Astrocyte of the spinal cord (primary cell): ENCODE data around the gene DHRS7C.

Experiments
- DNase-seq: peaks from one replicate; pipeline ENCODE4 v3.0.0; 2011; ENCODE audit warnings: low read depth, low spot score
- H3K4me3 ChIP-seq: 2 replicates; pipeline ENCODE4 v1.5.1; 2011; ENCODE audit warnings: low read depth, mild to moderate bottlenecking, low read length, moderate library complexity
- in situ Hi-C: cut with HindIII; loops from 2 replicates; pipeline ENCODE4 v1.10.0; 2017; ENCODE audit warnings: low sequenced_read_pairs
- TF ChIP-seq, protein P1 (sequence below): IDR thresholded peaks from 2 replicates; pipeline ENCODE4 v1.5.1; 2012; ENCODE audit warnings: low read depth, mild to moderate bottlenecking, low read length, inconsistent platforms

Gene DHRS7C

DNA sequence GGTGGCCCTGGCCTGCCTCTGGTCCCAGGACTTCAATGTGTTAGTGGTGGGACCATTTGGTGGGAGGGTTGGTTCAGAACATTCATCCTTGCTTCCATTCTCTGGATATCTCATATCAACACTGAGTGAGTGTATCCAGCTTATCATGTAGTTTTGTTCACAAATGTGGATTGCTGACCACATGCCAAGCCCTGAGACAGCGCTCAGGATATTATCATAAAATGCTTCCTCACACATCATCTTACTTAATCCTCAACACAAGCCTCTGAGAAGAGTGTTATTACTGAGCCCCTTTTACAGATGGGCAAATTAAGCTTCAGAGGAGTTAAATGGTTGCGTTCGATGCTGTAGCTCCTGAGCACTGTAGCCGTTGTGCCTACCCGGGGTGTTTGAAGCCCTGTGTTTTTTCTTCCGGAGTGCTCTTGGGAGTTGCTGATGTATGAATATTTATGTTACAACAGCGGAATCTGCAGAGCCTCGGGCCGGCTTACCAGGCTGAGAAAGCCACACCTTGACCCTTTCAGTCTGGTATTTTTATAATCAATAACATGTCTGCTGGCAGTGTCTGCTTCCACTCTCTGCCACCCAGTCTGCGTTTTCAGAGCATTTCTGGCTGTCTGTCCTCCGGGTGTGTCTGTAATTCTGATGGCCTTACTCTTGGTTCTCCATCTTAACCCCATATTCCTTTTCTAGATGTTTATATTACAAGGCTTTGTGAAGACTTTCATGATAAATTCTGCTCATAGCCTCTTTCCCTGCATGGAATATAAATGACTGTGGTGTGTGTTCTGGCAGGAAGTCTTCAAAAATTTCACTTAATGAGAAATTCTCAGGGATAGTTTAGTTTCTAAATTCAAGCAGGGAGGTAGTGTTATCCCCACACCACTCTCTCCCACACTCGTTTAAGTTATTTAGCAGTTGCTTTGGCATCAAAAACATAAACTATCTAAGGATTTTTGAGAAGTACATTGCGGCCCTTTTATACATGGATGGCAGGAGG is 37.2 kb upstream of the DHRS7C start:
- H3K4me3 ChIP-seq = no peak overlapping the region
- no peak for DNase-seq
- in situ Hi-C loops = no loop called here
- TF ChIP-seq, protein P1, sequence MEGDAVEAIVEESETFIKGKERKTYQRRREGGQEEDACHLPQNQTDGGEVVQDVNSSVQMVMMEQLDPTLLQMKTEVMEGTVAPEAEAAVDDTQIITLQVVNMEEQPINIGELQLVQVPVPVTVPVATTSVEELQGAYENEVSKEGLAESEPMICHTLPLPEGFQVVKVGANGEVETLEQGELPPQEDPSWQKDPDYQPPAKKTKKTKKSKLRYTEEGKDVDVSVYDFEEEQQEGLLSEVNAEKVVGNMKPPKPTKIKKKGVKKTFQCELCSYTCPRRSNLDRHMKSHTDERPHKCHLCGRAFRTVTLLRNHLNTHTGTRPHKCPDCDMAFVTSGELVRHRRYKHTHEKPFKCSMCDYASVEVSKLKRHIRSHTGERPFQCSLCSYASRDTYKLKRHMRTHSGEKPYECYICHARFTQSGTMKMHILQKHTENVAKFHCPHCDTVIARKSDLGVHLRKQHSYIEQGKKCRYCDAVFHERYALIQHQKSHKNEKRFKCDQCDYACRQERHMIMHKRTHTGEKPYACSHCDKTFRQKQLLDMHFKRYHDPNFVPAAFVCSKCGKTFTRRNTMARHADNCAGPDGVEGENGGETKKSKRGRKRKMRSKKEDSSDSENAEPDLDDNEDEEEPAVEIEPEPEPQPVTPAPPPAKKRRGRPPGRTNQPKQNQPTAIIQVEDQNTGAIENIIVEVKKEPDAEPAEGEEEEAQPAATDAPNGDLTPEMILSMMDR = no peak

DNA sequence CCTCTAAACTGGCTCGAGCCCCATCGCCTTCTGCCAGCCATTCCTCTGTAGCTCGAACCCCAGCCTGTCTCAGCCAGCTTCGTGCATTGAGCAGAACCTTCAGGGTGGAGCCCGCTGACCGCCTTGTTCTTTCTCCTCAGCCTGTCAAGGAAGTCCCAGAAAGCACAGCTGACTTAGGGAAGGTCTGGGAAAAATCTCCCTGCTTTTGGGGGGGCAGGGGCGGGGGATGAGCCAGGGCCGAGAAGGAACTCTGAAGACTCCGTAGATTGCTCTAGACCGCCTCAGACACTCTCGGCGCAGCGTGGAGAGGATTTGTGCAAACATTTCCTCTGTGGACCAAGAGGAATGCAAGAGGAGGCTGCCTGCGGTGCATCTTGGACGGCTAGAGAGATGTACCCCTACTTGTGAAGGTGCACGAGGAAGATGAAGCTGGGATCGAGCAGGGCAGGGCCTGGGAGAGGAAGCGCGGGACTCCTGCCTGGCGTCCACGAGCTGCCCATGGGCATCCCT is 34.3 kb upstream of the DHRS7C start, which contains the start of gene GLP2R:
Gene GLP2R, plus strand, starts transcription at position 284 of the 510 bp plus-strand sequence. Its CDS starts 140 bp downstream, at position 424.
- DNase-seq = no peak
- TF ChIP-seq, protein P1 = no peak
- in situ Hi-C loops = no loop called here
- H3K4me3 ChIP-seq = no peak within 1 kb of the TSS

DNA sequence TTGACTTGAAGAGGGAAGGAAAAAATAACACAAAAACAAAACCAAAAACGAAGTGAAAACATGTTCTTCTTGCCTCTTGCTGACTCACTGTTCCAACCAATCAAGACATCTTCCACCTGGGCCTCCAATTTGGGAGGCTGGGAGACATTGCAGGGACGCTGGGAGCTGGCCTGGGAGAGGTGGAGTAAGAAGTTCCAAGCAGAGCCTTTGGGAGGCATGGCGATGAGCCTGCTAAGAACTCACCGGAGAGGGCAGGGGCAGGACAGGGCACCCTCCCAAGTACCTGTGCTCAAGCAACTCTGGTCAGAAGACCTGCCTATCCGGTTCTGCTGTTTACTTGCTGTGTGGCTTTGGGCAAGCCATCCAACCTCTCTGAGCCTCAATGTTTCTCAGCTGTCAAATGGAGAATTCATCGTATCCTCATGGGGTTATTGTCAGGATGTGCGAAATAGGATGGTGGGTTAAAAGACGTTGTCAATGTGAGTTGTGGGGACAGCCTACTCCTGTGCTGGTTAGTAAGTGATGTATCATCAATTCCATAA is 33.5 kb upstream of the DHRS7C start:
- no peak for DNase-seq
- TF ChIP-seq, protein P1 = no peak
- in situ Hi-C loops = no loop called here
- no peak overlapping the region for H3K4me3 ChIP-seq

DNA sequence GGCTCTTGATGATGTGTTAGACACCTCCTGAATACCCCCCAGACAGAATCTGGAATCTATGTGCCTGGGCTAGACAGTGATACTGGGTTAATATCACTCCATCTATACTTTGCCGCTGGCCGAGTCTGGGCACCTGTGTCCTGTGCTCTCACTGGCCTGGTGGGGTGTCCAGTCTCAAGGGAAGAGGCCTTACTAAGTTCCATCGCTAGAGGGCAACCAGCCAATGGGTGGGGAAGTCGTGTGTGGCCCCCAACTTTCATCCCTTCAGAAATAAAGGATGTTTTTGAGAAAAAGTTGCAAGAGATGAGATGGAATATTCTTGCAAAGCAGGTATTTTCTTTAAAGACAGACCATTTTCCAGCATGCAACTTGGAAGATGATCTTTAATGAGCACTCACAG is 32.7 kb upstream of the DHRS7C start:
- in situ Hi-C loops = no loop called here
- TF ChIP-seq, protein P1 = no peak
- no peak for DNase-seq
- no peak overlapping the region for H3K4me3 ChIP-seq

DNA sequence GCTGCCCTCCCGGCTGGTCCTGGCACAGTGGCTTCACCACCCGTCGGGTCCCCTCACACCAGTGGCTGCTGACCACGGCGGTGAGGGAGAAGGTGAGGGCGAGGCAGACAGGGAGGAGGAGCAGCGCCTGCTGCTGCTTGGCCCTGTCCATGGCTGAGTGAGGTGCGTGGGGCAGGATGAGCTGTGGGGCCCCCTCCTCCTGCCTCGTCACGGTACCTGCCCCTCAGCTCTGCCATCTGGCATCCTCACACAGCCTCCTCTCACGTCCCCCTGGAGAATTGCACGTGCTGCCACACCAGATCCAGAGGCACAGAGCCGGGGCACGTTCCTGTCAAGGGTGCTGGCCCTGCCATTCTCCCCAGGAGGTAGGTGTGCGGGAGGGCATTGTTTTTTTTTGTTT is 30.5 kb upstream of the DHRS7C start, which contains the start of gene GSG1L2:
Gene GSG1L2, minus strand, starts transcription at position 159 of the 400 bp plus-strand sequence. Its CDS starts 8 bp downstream, at position 151.
- in situ Hi-C loops = no loop called here

DNA sequence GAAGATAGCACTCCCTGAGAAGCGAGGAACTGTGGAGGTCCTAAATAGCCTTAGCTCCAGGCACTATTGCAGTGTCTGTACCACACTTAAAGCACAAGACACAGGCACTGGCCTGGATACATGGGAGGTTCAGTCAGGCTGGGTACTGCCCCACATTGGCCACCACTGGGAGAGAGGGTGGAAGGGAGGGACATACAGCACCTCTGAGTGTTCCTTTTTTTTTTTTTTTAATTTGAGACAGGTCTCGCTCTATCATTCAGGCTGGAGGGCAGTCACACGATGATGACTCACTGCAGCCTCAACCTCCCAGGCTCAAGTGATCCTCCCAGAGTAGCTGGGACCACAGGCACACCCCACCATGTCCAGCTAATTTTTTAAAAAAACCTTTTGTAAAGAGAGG is 29.1 kb upstream of the DHRS7C start:
- in situ Hi-C loops = no loop called here

More for the DNA sequence above, 30.5 kb upstream of the DHRS7C start, which contains the start of gene GSG1L2:
- no peak within 1 kb of the TSS for H3K4me3 ChIP-seq
- no peak for DNase-seq
- TF ChIP-seq, protein P1 = no peak

More for the DNA sequence above, 29.1 kb upstream of the DHRS7C start:
- no peak overlapping the region for H3K4me3 ChIP-seq
- TF ChIP-seq, protein P1 = no peak
- no peak for DNase-seq
